Stimulated activated CD4-positive, alpha-beta T cell treated with anti-CD3 and anti-CD28 coated beads, Interleukin-2, amount 100 ng/mL, for 4 hours (primary cell): Measurements from ENCODE around the gene MRPL20.
"Not testable (repeated sequence)": the region's sequence is repeated elsewhere in the genome, so short reads cannot be mapped to it uniquely, and the experiment has no call there.

ENCODE experiments used
- DNase-seq: peaks from one replicate; pipeline ENCODE4 v3.0.0-alpha.2; 2020; ENCODE audit warnings: low read depth

The MRPL20 gene

DNA sequence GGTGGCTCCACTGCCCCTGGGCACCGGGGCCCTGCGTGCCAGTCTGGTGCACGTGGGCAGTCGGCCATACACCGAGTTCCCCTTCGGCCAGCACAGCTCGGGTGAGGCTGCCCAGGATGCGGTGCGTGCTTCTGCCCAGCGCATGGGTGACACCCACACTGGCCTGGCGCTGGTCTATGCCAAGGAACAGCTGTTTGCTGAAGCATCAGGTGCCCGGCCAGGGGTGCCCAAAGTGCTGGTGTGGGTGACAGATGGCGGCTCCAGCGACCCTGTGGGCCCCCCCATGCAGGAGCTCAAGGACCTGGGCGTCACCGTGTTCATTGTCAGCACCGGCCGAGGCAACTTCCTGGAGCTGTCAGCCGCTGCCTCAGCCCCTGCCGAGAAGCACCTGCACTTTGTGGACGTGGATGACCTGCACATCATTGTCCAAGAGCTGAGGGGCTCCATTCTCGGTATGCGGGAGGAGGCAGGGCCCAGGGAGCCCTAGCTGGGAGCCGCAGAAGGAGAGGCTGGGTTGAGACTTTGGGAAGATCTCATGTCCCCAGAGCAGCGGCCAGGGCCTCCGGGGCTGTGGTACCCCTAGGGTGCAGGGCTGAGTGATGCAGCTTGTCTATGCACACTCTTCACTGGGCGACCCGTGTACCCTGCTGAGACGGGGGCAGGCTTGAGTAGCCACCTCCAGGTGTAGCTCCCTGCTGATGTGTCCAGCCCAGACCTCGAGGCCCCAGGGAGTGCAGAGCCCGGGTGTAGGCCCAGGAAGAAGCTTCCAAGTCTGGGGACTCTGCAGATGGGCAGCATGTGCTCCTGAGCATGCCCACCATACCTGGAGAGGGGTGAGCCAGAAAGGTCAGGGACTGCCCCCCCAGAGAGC is 30.2 kb upstream of the MRPL20 start:
- DNase-seq: no peak

DNA sequence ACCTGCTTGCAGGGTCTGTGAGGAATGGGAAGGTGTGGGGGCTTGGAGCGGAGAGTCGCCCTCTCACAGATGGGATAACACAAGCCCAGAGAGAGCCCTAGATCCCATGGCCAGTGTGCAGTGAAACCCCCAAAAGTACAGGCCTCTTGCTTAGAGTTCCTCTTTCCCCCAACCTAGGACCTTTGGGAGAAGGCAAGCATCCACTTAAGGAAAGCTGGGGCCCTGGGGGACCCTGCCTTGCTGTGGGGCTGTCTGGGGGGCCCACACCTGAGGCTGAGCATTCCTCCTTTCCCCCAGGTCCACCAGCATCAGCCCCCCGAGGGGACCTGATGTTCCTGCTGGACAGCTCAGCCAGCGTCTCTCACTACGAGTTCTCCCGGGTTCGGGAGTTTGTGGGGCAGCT is 29.5 kb upstream of the MRPL20 start:
- no peak for DNase-seq

DNA sequence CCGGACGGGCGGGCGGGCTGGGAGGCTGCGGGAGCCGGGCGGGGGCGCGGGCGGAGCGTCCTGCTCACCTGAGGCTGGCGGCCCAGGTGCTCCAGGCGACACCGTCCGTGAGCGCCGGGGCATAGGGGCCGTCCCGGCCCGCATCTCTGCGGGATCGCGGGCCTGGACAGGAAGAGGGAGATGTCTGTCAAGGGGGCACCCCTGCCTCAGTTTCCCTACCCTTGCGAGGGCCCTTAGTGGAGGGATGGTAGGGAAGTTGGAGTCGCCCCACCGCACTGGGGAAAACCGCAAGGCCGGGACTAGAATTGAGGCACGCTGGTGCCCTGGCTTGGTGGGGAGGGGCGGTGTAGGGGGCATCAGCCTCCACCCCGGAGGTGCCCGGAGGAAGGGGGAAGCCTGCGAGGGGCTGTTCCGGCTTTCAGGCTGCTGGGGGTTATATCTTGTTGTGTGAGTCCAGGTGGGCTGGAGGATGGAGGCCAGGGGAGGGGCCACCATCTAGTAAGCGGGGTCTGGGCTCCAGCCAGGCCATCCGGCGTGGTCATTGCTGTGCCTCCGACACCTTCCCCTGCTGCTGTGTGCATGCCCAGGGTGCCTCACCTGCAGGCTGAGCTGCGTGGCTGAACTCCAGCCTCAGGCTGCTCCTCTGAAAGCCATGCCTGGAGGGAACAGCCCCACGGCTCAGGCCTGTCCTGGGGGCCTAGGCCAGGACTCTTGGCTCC is 29.0 kb upstream of the MRPL20 start:
- no peak for DNase-seq

DNA sequence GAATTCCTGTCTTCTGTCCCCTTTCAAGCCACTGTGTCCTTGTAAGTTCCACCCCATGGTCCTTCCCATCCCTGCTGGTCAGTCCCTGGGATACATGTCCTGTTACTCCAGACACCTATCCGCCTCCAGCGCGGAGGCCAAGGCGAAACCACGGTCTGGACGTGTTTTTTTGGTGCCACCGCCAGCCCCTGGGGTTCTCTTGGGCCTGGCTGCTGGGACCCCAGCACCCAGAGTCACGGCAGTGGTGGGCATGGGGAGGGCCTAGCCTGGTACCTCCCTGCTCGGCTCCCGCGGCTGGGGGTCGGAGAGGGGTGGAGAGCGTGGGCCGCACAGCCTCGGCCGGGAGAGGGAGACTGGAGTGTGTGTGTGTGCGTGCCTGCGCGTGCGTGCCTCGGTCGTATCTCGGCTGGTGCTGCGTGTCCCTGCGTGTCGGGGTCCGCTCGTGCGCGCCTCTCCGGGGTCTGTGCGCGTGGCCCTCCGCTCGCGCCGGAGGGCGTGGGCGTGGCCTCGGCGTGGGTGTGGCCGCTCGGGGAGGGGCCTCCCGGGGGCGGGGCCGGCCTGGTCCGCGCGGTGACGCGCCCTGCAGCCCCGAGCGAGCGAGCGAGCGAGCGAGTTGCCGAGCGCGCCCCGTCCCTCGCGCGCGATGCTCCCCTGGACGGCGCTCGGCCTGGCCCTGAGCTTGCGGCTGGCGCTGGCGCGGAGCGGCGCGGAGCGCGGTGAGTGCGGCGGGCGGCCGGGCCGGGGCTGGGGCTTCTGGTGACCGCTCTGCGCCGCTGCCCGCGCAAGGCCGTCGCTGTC is 28.2 kb upstream of the MRPL20 start, which contains the start of gene VWA1:
Gene VWA1, plus strand, starts transcription at position 585 of the 798 bp plus-strand sequence. Its CDS starts 59 bp downstream, at position 644.
- peak; percentile 53 for DNase-seq

DNA sequence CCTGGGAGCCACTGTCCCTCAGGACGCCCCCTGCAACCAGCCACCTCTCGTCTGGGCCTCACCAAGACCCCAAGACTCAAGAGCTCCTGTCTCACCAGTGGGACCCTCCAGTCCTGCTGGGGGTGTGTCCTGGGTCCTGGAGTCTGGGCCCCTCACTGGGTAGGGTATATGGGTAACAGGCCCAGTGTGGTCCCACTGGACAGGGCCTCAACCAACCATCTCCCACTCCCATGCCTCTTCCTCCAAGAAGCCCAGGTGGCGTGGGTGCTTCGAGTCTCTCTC is 27.7 kb upstream of the MRPL20 start:
- DNase-seq: no peak

DNA sequence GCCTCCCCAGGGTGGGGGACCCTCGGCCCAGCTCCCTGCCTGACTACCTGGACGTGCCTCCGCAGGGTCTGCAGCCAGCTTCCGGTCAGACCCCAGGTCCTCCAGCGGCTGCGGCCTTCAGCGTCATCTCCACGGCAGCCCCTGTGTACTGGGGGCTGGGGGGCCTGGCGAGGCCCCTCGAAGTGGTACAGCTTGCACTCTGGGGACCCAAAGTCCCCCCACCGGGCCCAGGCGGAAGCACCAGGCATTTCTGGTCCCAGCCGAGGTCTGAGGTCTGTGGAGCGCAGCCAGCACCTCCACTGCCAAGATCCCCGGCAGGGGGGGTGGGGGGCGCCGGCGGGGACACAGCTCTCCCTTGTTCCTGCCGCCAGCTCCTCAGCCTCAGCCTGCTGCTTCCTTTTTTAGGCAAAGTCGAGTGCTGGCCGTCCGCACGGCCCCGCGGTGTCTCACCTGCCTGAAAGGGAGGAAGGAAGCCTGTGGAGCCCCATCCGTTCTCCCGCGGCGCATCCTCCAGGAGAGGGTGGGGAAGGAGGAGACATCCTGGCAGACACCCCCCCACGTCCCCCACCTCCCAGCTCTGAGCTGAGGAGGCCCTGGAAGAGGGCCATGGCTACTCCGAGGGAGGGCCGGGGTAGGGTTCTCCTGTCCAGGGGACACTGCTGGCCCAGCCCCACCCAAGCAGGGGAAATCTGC is 27.2 kb upstream of the MRPL20 start:
- no peak for DNase-seq

DNA sequence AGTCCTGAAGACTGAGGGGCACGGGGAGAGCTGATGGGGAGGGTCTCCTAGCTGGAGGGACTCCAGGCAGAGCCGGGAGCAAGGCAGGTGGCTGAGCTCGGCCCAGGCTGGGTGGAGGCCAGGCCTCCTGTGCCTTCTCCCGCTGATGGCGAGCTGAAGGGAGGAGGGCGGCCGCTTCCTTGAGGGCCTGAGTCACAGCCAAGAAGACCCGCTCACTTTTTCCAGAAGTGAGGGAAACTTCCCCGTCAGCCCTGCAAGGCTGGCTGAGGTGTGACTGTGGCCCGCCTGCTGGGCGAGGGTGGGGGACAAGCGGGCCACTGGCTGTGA is 26.7 kb upstream of the MRPL20 start:
- peak; percentile 49 for DNase-seq

DNA sequence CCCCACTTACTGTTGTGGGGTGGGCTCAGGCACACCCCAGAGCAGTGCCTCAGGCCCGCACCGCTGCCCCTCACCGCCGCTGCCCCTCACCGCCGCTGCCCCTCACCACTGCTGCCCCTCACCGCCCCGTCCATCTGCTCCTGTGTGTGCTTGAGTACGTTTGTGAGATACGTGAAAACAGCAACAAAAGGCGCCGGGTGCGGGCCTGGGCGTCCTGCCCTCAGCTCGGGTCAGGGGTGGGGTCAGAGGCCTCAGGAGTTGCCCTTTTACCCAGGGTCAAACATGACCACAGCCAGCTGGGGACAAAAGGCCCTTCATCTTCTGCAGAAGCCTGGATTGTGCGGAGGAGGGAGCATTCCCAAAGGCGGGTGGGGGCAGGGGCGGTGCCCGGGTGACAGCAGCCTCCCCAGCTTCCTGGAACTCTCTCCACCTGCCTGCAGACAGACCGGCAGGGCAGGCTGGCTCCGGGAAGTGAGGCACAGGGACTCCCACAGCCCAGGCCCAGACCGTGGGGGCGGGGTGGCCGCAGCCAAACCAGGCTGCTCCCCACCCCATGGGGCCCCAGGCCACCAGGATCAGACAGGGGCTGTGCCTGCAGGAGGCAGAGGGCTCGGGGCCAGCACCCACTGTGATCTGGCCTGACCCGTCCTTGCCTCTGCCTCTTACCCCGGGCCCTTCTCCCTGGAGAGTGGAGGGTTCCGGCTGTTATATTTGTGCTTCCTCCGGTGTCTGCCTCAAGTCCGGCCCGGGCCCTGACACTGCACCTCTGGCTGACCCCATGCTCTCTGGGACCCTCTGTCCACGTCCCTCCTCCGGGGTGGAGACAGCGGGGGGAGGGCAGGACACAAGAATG is 26.1 kb upstream of the MRPL20 start:
- DNase-seq: no peak

DNA sequence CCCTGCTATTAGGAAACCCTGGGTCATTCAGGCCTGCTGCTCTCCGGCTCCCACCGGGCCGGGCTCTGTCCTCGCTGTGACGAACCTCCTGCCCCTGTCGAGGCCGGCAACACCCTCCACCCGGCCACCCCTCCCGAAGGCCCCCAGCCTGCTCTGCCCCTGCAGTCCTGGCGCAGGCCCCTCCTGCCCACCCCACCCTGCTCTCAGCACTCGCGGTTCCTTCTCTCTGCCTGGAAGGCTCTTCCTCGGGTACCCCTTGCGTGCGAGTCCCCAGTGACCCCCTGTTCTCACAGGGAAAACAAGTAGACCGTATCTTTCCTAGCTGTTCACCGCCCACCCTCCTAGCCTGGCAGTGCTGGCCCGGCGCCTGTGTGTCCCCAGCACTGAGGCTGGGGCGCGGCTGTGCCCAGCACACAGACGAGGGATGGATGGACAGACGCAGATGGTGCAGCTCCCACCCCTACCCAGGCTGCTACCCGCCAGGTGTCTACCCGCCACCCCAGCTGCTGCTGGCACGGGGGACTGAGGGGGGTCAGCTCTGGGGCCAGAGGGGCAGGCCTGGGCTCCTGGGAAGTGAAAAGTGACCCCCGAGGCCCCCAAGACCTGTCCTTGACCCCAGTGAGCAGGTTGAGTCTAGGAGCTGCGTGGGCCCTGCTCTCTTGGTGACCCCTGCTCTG is 25.3 kb upstream of the MRPL20 start:
- no peak for DNase-seq

DNA sequence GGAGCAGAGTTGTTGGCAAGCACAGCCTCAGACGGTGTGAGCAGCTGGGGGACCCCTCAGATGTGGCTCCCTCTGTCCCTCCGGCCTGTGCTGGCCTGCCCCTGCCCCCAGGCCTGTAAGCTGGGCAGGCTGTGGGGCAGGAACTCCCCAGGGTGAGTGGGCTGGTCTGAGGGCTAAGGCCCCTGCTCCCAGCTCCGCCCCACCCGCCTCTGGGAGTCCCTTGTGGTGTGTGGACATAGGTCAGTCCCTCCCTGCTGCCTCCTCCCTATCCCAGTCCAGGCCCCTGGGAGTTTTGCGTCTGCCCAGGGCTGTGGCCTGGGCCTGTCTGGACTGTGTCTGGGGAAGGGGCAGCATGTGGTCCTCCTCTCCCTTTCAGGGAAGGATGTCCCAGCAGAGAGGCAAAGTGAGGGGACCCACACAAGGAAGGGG is 24.8 kb upstream of the MRPL20 start:
- DNase-seq: no peak

DNA sequence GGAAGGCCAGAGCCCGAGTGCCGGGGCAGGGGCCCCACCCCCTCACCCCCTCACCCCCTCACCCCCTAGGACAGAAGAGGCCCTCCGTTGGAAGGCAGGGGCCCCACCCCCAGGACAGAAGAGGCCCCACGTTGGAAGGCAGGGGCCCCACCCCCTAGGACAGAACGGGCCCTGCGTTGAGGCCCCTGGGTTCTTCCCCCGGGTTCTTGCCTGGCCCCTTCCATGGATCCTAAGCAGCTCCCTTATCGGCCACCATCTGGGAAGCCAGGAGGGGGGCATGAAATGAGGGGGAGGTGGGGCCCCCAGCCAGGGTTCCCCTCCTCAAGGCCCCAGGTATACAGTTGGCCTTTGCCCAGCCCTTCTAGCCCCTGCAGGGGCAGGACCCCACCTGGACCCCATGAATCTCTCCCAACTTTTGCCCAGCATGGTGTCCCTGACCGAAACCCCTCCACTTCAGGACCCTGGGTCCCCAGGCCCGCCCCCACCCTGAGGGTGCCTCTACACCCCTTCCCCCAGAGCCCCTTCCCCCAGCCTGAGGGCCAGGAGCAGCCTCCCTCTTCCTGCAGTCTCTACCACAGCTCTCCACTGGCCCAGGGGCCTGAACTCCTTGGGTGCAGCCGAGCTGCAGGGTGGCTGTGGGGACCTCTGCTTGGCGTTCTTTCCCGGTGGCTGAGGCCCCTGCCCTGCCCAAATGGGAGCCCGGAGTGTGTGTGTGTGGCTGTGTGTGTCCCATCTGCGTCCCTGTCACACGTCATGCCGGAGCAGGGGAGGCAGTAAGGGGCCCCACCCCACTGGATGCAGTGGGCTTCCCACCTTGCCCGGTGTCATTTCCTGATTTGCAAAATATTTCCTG is 24.1 kb upstream of the MRPL20 start:
- DNase-seq: no peak

DNA sequence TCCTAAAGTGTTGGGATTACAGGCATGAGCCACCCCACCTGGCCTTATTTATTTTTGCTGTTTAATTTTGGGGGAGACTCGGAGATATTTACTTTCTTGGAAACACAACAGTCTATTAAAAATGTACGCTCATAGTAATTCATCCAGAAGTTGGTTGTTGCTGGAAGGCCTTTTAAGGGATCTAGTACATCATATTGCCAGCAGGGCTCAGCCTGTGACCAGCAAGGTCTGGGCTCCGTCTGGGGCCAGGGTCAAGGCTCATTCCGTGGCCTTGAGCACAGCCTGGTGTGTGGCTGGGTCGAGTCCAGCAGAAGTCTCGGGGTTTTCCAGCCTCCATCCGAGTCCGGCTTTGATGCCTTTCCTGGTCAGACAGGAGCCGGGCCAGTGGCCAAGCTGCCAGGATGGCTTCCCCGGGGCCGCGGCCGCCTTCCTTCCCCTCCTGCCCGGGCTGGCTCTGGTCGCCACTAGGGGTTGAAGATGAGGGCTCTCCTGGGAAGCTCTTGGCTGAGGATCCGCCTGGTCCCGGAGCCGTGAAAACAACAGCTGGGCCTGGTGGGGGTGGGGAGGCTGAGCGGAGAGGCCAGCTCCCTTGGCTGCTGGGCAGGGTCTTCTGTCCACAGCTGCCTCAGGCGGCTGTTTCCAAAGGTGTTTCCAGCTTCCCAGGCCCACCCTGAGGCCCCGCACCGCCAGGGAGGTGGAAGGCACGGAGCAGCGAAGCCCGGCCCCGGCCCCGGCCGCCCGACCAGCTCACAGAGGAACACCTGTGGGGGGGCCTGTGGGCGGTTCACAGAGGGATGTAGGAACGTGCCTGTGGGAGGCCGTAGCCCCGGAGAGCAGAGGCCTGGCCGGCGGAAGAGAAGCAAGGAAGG is 23.3 kb upstream of the MRPL20 start:
- DNase-seq: no peak

DNA sequence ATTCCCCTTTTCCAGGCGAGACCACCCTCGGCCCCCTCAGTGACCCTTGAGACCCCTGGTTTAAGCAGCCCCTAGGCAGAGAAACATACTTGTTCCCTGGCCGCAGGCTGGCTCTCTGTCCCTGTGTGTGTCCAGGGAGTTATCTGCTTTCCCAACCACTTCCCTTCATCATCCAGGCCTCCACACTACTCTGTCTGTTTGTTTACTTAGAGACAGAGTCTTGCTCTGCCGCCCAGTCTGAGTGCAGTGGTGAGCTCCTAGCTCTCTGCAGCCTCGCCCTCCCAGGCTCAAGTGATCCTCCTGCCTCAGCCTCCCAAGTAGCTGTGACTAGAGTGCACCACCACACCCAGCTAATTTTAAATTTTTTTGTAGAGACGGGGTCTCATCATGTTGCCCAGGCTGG is 22.6 kb upstream of the MRPL20 start:
- no peak for DNase-seq

DNA sequence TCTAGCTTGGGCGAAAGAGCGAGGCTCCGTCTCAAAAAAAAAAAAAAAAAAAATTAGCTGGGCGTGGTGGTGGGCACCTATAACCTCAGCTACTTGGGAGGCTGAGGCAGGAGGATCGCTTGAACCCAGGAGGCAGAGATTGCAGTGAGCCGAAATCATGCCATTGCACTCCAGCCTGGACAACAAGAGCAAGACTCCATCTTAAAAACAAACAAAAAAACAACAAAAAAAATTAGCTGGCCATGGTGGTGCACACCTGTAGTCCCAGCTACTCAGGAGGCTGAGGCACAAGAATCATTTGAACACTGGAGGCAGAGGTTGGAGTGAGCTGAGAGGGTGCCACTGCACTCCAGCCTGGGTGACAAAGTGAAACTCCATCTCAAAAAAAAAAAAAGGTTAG is 21.9 kb upstream of the MRPL20 start:
- DNase-seq: not testable (repeated sequence)

DNA sequence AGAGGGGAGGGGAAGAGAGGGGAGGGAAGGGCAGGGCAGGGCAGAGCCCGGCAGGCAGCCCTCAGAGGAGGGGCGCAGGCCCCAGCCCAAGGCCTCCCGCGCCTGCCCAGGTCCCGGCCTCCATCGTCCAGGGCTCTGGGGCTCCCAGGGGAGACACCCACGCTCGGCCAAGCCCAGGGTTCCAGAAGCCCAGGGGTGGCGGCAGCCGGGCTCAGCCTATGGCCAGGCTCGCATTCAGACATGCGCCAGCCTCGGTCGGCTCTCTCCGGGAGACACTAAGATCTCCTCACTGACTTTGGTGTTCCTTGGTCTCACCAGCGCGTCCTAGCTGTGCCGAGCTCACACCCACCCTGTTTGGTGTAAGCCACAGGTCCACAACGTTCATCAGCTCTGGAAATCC is 21.1 kb upstream of the MRPL20 start:
- DNase-seq: no peak

DNA sequence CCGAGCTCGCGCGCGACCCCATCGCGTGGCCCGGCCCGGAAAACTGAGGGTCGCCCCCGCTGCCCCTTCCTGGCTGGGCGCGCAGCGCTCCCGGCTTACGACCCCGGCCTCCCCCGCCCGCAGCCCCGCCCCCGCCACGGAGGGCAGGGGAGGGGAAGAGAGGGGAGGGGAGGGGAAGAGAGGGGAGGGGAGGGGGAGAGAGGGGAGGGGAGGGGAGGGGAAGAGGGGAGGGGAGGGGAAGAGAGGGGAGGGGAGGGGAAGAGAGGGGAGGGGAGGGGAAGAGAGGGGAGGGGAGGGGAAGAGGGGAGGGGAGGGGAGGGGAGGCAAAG is 20.7 kb upstream of the MRPL20 start:
- no peak for DNase-seq

DNA sequence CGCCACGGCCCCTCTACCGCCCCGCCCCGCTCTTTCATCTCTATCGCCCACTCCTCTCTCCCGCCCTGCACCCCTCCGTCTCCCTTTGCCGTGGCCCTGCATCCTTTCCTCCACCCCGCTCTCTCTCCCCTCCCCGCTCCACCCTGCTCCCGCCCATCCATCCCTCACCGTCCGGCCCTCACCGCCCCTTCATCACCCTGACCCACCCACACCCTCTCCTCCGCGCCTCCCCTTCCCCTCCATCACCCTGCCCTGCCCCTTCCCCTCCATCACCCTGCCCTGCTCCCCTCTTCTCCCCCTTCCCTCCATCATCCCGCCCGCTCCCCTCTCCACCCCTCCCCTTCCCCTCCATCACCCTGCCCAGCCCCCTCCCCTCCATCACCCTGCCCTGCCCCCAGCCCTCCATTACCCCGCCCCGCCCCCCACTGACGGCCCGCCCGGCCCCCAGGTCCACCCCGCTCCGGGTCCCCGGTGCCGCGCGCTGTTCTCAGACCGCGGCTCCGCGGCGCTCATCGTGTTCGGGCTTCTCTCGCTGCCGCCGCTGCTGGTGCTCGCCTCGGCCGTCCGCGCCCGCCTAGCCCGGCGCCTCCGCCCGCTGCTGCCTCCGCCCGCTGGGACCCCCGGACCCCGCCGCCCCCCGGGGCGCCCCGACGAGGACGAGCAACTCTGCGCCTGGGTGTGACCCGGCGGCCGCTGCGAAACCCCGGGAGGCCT is 20.2 kb upstream of the MRPL20 start:
- DNase-seq: no peak

DNA sequence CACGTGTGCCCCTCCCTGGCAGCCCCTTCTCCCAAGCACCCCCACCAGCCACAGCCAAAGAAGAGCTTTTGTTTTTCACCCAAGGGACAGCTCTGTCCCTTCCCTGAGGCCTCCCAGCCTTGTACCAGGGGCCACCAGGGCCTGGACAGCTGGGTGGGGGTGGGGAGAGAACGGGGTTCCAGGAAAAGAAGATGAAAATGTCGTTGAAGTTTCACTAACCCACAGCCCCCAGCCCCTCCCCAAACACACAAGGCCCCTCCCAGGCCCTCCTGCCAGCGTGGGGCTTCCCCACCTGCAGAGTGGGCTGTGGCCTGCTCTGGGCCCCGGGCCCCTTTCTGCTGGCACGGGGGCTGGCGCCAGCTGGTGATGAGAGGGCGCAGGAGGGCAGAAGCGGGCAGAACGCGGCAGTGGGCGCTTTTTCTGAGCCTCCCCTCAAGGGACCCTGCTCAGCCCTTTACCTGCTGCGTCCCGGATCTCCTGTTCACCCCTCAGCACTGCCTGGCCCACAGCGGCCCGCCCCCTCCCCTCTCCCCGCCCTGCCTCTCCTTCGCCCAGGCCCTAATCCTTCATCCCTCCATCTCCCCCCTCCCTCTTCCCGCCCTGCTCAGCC is 19.5 kb upstream of the MRPL20 start:
- no peak for DNase-seq
